ENCODE data around the gene MPC1L.
A peak's percentile ranks its signal among the peaks of the same experiment; 100 is the strongest.

The MPC1L gene

DNA sequence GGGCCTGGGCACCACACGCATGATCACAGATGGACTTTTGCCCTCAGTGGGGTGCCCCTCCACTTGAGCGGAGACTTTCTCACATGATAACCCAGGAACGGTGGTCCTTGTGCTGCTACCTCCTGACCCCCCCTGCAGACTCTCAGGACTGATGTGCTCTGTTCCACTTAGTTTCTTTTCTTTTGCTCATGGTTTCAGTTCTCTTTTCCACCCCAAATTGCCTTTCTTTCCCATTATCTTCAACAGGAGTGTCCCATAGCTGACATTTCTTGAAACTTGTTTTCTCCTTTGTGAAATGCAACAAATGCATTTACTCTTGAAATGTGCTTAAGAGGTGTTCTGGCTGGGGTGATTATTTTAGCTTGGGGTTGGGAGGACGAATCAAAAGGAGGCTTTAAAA lies 9.0 kb downstream of the MPC1L start:
- no peak for DNase-seq

GRCh38 chrX:40637687-40638086 lies 14.5 kb downstream of the MPC1L start:
- DNase-seq = no peak

DNA sequence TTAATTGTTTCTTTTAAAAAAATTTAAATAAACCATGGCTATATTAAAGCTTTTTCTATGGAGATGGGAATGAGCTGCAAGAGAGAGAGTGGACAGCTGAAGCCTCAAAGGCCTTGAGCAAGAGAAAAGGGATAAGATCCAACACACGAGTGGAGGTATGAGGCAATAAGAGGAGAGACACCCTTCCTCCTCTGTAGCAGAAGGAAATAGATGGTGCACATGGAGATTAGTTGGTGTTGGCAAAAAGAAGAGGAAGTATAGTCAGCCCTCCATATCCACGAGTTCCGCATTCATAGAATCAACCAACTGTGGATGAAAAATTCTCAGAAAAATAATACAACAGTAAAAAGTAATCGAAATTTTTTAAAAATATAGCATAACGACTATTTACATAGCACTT lies 20.9 kb downstream of the MPC1L start:
- no peak for DNase-seq

DNA sequence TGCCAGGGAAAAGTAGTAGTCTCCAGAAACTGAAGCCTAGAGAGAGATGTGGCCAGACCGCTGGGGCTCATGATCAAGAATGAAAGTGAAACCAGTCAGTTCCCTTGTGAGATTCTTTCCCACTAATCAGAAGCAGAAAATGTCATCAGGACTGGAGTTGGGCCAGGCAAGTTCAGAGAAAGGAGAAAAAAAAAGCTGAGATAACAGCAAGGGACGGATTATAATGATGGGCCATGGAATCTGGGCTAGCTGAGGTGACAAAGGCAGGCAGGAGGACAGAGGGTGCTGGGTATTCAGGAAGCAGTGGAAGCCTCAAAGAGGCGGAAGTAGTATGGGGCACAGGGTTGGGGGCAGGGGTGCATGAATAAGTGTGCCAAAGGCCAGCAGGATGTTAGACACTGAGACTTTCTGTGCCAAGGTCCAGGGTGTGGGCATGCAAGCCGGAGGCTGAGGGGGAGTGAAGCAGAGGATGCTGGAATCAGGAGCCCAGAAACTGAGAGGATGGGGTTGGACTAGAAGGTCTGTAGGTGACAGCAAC lies 21.7 kb downstream of the MPC1L start:
- DNase-seq = no peak

- DNase-seq = peak; percentile 12
These were observed 23.5 kb downstream of the MPC1L start for GRCh38 chrX:40646489-40647306.

DNA sequence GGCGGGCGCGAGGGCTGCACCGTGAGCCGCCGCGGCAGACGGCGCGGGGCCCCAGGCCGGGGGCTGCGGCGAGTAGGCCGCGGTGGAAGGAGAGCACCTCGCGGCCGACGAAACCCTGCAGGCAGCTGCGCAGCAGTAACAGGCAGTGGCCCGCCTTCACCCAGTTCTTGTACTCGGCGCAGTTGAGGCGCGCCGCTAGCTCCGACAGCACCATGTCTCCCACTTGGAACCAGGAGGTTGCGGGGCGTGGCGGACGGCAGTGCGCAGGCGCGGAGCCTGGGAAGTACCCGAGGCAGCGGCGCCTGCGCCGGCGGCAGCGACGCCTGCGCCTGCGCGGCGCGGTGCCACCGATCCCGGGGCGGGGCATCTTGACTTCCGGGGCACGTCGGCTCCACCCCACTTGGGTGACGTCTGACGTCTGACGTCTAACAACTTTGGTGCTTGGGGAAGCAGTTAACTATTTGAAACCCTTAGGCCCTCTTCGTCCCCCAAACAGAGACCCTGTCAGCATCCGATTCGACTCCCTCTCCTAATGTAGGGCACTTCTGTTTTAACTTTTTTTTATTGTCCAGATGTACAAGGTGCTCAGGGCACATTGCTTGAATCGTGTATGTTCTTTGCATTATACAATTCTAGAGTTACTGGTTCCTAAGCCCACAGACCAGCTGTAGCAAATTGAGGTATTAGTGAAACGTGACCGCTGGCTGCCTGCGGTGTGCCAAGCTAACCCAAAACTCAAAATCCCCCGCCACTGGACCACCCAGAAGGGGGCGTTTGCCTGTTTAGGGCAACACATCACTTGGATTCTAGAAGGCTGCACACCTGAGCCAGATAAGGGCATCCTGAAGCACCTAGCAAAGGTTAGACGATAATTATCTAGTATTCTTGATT lies 24.3 kb downstream of the MPC1L start, which contains the start of gene CXorf38:
TSS of gene CXorf38 (minus strand) at position 255 of the 891 bp plus-strand sequence. CDS start at position 214, 41 bp downstream.
- DNase-seq = peak; percentile 97

DNA sequence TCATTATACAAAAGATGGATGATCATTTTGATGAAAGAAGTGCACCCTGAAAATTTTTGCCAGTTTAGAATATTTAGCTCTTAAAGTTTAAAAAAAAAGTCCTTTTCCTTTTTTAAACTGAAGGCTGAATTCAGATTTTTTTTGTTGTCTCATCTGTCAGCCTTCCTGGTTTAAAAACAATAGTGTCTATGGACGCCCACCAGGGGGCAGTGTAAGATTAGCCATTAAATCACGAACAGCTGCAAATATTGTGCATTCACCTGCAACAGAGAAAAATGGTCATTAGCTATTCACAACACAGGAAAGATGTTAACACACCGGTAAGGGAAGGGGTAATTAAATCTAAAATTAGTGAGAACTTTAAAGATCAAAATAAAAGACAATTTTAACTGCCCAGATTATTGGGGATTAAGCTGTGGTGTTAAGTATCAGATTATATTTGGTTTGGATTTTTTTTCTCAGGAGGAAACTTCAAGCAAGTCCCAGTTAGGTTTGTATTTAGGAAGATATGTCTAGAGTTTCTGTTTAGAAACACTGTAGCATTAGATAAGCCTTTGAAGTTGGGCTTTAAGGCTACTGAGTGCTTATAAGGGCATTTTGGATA lies 28.5 kb downstream of the MPC1L start:
- DNase-seq = peak; percentile 64

DNA sequence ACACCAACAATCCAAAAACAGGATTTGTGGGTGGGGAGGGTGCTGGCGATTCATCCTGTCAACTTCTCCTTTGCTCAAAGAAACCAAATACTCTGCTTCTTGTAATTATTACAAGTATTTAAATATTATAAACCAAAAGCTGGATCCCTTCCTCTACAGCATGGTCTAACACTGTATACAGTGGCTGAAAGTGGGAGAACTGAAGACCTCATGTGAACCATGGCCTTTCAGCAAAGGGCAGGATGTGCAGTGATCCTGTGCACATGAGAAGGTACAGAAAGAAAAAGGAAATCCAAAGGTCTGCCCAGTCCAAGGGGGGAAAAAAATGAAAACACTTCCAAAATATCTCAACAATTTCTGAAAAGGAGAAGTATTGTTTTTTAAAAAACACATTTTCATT lies 29.4 kb downstream of the MPC1L start:
- no peak for DNase-seq

- DNase-seq = no peak
These were observed 30.3 kb downstream of the MPC1L start for GRCh38 chrX:40653535-40653934.

- DNase-seq = no peak
These were observed 37.2 kb downstream of the MPC1L start for GRCh38 chrX:40660381-40660780.

DNA sequence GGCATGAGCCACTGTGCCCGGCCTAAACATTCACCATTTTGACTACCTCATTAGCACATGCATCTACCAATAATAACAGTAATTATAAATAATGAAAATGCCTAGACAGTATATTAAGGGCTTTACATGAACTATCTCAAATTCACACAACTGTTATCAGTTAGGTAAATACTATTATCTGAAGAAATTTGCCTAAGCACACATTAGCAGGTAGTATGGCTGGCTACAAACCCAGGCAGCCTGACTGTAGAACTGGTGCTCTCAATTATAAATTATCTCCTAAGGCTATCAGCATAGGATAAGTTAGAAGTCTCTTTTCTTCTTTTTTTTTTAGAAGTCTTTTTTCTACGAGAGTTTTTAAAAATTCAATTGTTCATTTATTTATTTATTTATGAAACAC lies 38.3 kb downstream of the MPC1L start:
- DNase-seq = no peak

DNA sequence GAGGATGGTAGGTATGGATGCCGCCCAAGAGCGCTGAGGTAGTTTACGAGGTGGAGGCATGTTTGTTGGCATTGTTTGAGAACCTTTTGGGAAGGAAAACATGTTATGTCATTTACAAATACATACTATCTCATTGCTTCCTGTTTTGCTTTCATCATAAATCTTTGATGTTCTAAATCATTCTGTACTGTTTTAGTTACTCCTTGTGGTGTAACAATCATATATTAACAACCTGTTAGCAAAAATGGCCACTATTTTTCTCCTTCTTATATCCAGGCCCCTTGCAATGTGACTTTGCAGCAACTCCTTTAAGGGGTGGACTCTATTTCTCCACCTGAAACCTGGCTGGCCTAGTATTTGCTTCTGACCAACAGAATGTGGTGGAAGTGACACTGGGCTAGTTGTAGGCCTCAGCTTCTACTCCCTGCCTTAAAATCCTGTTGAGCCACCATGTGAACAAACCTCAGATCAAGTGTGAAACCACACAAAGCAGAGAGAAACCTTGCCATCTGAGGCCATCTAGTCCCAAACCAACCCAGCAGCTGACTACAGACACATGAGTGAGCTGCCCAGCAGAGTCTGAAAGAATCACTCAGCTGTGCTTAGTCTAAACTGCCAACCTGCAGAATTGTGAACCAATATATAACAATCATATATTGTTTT lies 40.0 kb downstream of the MPC1L start:
- no peak for DNase-seq

DNA sequence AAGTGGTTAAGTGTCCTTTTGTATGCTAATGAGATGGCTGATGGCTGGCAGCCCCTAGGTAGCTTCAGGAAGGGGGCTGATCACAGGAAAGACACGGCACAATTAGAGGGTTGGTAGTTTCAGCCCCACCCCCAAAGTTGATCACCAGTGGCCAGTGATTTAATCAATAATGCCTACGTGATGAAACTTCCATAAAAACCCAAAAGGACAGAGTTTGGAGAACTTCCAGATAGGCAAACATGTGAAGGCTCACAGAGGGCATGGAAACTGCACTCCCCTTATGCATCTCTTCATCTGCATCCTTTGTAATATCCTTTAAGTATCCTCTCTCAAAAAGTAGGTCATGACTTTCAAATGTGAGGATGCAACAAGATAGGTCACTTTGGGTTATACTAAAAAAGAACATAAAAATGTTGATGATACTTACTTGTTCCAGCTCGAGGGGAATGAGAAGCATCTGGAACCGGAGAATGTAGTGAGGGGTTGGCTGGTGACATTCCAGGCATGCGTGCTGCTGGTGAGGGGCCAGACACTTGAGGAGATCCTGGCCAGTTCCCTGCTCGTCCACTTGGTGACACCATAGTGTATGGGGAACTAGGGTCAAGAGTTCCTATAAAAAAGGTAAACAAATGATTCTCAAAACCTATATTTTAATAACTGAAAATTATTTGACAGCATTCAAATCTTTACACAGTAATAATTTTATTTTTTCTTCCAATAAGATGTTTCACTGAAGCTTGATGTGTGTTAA lies 40.8 kb downstream of the MPC1L start:
- no peak for DNase-seq

- DNase-seq = no peak
These were observed 47.9 kb downstream of the MPC1L start for GRCh38 chrX:40671126-40671525.
